ENCODE measurements around the gene NETO1.

Gene NETO1

GRCh38 chr18:72811047-72811446, 56.7 kb downstream of the NETO1 start:
- H3K4me3 ChIP-seq (ENCODE audit: low read depth, low read length): no peak overlapping the region
- DNase-seq (ENCODE audit: low read depth, low spot score): no peak
- no peak for TF ChIP-seq CTCF (IDR thresholded peaks at IDR 0.05; ENCODE audit: low read depth, low read length)
- in situ Hi-C loops (cut with HindIII; ENCODE audit: low sequenced_read_pairs): no loop called here

- TF ChIP-seq CTCF (IDR thresholded peaks at IDR 0.05; ENCODE audit: low read depth, low read length): no peak
- in situ Hi-C loops (cut with HindIII; ENCODE audit: low sequenced_read_pairs): no loop called here
- DNase-seq (ENCODE audit: low read depth, low spot score): no peak
- no peak overlapping the region for H3K4me3 ChIP-seq (ENCODE audit: low read depth, low read length)
Measured at GRCh38 chr18:72808680-72809079, 59.1 kb downstream of the NETO1 start.

- no peak for DNase-seq (ENCODE audit: low read depth, low spot score)
- in situ Hi-C loops (cut with HindIII; ENCODE audit: low sequenced_read_pairs): no loop called here
Measured at GRCh38 chr18:72799106-72799505, 68.7 kb downstream of the NETO1 start.

GRCh38 chr18:72783530-72783929, 84.3 kb downstream of the NETO1 start:
- in situ Hi-C loops (cut with HindIII; ENCODE audit: low sequenced_read_pairs): no loop called here
- TF ChIP-seq CTCF (IDR thresholded peaks at IDR 0.05; ENCODE audit: low read depth, low read length): no peak
- no peak overlapping the region for H3K4me3 ChIP-seq (ENCODE audit: low read depth, low read length)
- no peak for DNase-seq (ENCODE audit: low read depth, low spot score)

More at GRCh38 chr18:72799106-72799505, 68.7 kb downstream of the NETO1 start:
- no peak for TF ChIP-seq CTCF (IDR thresholded peaks at IDR 0.05; ENCODE audit: low read depth, low read length)
- H3K4me3 ChIP-seq (ENCODE audit: low read depth, low read length): no peak overlapping the region

GRCh38 chr18:72774914-72775313, 92.9 kb downstream of the NETO1 start:
- no peak for TF ChIP-seq CTCF (IDR thresholded peaks at IDR 0.05; ENCODE audit: low read depth, low read length)
- in situ Hi-C loops (cut with HindIII; ENCODE audit: low sequenced_read_pairs): no loop called here
- H3K4me3 ChIP-seq (ENCODE audit: low read depth, low read length): no peak overlapping the region
- DNase-seq (ENCODE audit: low read depth, low spot score): no peak

GRCh38 chr18:72772916-72773315, 94.9 kb downstream of the NETO1 start:
- in situ Hi-C loops (cut with HindIII; ENCODE audit: low sequenced_read_pairs): no loop called here
- TF ChIP-seq CTCF (IDR thresholded peaks at IDR 0.05; ENCODE audit: low read depth, low read length): no peak
- H3K4me3 ChIP-seq (ENCODE audit: low read depth, low read length): no peak overlapping the region
- DNase-seq (ENCODE audit: low read depth, low spot score): no peak

GRCh38 chr18:72768681-72769229, 99.0 kb downstream of the NETO1 start:
- H3K4me3 ChIP-seq (ENCODE audit: low read depth, low read length): no peak overlapping the region
- no peak for DNase-seq (ENCODE audit: low read depth, low spot score)
- in situ Hi-C loops (cut with HindIII; ENCODE audit: low sequenced_read_pairs): no loop called here
- TF ChIP-seq CTCF (IDR thresholded peaks at IDR 0.05; ENCODE audit: low read depth, low read length): no peak

Data from astrocyte of the spinal cord (primary cell).